ENCODE measurements around the gene GRPR.

GRCh38 chrX:16145656-16146055 is 22.3 kb downstream of the GRPR start:
- no peak for TF ChIP-seq POLR2AphosphoS5 (IDR thresholded peaks at IDR 0.05; ENCODE audit: low read depth, low read length)
- no peak for TF ChIP-seq SIN3A (IDR thresholded peaks at IDR 0.05; ENCODE audit: borderline replicate concordance, insufficient read depth, low read length)
- no peak for TF ChIP-seq FOXP2 (optimal IDR thresholded peaks at IDR 0.05; ENCODE audit: borderline replicate concordance, extremely low read depth, extremely low read length, insufficient read depth)
- no peak for TF ChIP-seq REST (IDR thresholded peaks at IDR 0.05; ENCODE audit: insufficient read depth in 1 of 2, low read depth in 2 of 2, low read length in 2 of 2)
